IPS-20b (cell line): ENCODE data around the gene TAF1A.

Experiments
- H3K27ac ChIP-seq: one replicate; pipeline ENCODE4 v1.5.1; 2013; ENCODE audit warnings: low read length
- H3K27me3 ChIP-seq: 2 replicates; pipeline ENCODE4 v1.6.1; 2013; ENCODE audit warnings: mild to moderate bottlenecking, low read length, inconsistent platforms; ENCODE audit not compliant: insufficient read depth
- H3K36me3 ChIP-seq: 2 replicates; pipeline ENCODE4 v1.6.1; 2013; ENCODE audit warnings: low read depth, mild to moderate bottlenecking, inconsistent platforms, low read length, moderate library complexity; ENCODE audit not compliant: insufficient read depth
- H3K4me1 ChIP-seq: 2 replicates; pipeline ENCODE4 v1.6.1; 2013; ENCODE audit warnings: mild to moderate bottlenecking, control low read depth, inconsistent platforms, low read length, moderate library complexity; ENCODE audit not compliant: insufficient read depth
- H3K4me3 ChIP-seq: 2 replicates; pipeline ENCODE4 v1.5.1; 2013; ENCODE audit warnings: mild to moderate bottlenecking, low read length, inconsistent platforms
- H3K9ac ChIP-seq: 2 replicates; pipeline ENCODE4 v1.6.1; 2013; ENCODE audit warnings: low read depth, mild to moderate bottlenecking, inconsistent platforms, low read length, moderate library complexity
- H3K9me3 ChIP-seq: 2 replicates; pipeline ENCODE4 v1.6.1; 2013; ENCODE audit warnings: mild to moderate bottlenecking, low read depth, low read length, inconsistent platforms; ENCODE audit not compliant: insufficient read depth

Gene TAF1A

GRCh38 chr1:222554177-222554576 lies 35.6 kb downstream of the TAF1A start:
- Histone ChIP-seq H3K9me3 (no peaks in the 10 kb centered on the region), H3K4me3 (no peak overlapping the region), H3K36me3 (peaks cover 34% of the 10 kb centered on the region), H3K27me3 (no peaks in the 10 kb centered on the region), H3K9ac (no peak overlapping the region), H3K4me1 (no peaks in the 10 kb centered on the region), H3K27ac (no peak overlapping the region)

DNA sequence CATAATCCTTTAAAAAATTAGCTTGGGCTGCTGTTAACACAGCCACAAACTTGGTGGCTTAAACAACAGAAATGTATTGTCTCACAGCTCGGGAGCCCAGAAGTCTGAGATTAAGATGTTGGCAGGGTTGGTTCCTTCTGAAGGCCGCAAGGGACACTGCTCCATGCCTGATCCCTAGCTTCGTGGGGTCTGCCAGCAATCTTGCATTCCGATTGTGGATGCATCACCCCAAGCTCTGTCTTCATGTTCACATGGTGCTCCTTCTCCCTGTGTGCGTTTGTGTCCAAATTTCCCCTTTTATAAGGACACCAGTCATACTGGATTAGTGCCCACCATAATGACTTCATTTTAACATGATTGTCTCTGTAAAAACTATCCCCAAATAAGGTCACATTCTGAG lies 36.9 kb downstream of the TAF1A start:
- Histone ChIP-seq H3K4me1 (no peaks in the 10 kb centered on the region), H3K27me3 (no peaks in the 10 kb centered on the region), H3K4me3 (no peak overlapping the region), H3K9ac (no peak overlapping the region), H3K27ac (no peak overlapping the region), H3K9me3 (no peaks in the 10 kb centered on the region), H3K36me3 (peaks cover 23% of the 10 kb centered on the region)

DNA sequence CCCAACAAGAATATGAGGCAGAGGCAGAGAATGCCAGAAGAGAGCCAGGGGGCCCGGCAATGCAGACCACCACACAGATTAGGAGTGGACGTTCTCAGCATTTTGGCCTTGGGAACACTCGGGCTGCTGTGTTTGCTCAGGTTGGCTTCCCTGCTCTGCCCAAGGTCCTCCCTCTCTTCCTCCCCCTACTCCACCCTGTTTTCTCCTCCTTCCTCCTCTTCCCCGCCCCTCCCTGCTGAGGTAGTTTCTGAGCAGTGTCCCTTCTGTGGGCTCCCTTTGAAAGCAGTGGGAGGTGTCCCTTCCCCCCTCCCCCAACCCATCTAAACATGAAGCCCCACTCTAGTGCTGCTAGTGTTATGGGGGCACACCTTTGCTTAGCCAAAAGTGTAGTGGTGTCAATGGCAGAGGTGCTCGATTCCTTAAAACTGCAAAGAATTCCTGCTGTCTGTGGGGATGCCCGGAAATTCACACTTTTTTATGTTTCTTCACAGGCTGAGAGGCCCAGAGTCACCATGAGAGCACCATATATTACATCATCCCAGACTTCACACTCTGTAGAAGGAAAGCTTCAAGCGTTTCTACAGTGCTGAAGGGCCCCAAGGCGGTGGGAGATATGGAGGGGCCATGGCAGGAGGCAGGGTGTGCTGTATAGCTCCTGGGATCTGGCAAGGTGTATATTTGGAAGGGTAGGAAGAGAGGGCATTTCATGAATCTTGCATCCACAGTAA lies 41.6 kb downstream of the TAF1A start, which contains the start of gene HHIPL2:
Gene HHIPL2, minus strand, starts transcription at position 161 of the 728 bp plus-strand sequence. Its CDS starts 60 bp downstream, at position 101.
- no peaks in the 10 kb centered on the region for H3K36me3 ChIP-seq
- H3K27ac ChIP-seq, result no peak within 1 kb of the TSS
- no peak within 1 kb of the TSS for H3K4me3 ChIP-seq
- H3K4me1 ChIP-seq, result peaks cover 5% of the 10 kb centered on the region; the same call in 1 of the 2 replicates
- H3K9ac ChIP-seq, result no peak within 1 kb of the TSS
- H3K9me3 ChIP-seq, result no peaks in the 10 kb centered on the region
- no peaks in the 10 kb centered on the region for H3K27me3 ChIP-seq

DNA sequence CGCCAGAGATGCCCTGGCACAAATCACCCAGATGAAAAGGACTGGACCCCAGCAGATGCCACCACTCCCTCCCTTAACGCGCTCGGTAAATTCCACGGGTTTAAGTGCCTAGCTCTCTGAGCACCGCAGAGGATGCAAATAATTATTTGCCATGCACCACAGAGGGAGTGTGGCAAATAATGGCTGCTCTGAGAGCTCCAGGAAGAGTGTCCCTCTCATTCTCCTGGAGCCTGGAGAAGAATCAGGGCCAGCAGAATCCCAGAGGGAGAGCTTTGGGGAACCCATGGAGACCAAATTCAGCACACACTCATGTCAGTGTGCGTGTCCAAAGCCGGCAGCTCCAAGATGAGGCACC lies 42.5 kb downstream of the TAF1A start:
- Histone ChIP-seq H3K9ac (no peak overlapping the region), H3K27me3 (no peaks in the 10 kb centered on the region), H3K4me3 (no peak overlapping the region), H3K9me3 (no peaks in the 10 kb centered on the region), H3K27ac (no peak overlapping the region), H3K4me1 (peaks cover 5% of the 10 kb centered on the region; the same call in 1 of the 2 replicates), H3K36me3 (no peaks in the 10 kb centered on the region)

DNA sequence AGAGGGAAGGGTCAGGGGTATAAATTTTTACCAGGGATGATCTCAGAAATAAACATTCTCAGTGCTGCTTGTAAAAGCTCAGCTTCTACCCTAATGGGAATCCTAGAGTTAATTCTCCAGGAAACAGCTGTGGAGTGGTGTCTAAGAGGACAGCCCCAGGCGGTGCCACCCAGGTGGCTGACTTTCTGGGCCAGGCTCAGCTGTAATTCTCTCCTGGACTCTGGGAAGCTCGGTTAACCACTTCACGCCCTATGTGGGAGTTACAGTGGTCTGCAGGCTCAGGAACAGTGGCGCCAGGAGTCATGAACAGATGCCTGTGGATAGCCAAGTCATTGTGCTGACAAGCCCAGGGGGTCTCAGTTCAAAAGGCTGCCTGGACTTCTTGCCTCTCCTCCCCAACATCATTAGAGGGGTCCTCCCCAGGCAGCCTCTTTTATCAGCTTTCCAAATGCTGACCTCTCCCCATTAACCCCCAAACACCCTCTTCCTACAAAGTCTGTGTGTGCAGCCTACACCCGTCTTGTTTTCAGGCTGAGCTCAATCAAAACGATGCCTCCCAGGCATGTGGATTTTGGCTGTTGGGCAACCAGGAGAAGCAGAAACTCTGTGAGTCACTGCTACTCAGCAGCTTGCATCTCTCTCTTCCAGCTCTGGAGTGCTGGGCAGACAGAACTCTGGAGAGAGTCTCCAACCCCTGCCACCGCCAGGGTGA lies 43.0 kb downstream of the TAF1A start:
- Histone ChIP-seq H3K36me3 (no peaks in the 10 kb centered on the region), H3K9ac (no peak overlapping the region), H3K27me3 (no peaks in the 10 kb centered on the region), H3K4me1 (peaks cover 5% of the 10 kb centered on the region; the same call in 1 of the 2 replicates), H3K4me3 (no peak overlapping the region), H3K9me3 (no peaks in the 10 kb centered on the region), H3K27ac (no peak overlapping the region)

GRCh38 chr1:222546091-222546490 lies 43.6 kb downstream of the TAF1A start:
- no peaks in the 10 kb centered on the region for H3K9me3 ChIP-seq
- no peak overlapping the region for H3K9ac ChIP-seq
- no peak overlapping the region for H3K27ac ChIP-seq
- H3K4me3 ChIP-seq, result no peak overlapping the region
- peaks cover 5% of the 10 kb centered on the region; the same call in 1 of the 2 replicates for H3K4me1 ChIP-seq
- H3K36me3 ChIP-seq, result no peaks in the 10 kb centered on the region
- no peaks in the 10 kb centered on the region for H3K27me3 ChIP-seq

DNA sequence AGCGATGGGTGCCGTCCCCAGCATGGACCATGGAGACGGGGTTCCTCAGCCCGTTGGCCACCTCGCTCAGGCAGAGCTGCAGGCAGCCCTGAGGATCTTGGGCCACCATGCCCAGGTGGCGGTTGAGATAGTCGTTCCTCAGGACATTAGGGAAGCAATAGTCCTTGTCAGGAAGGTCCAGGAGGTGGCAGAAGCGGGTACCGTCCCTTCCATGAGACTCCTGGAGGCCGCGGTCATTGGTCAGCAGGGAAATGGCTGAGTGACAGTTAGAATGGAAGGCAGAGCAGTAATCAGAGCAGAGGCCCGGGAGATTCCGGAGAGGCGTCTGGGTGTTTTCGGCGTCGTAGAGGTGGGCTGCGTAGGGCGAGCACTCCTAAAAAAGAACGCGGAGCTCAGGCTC lies 45.9 kb downstream of the TAF1A start:
- H3K9ac ChIP-seq, result no peak overlapping the region
- H3K27ac ChIP-seq, result no peak overlapping the region
- peaks cover 5% of the 10 kb centered on the region; the same call in 1 of the 2 replicates for H3K4me1 ChIP-seq
- no peak overlapping the region for H3K4me3 ChIP-seq
- no peaks in the 10 kb centered on the region for H3K36me3 ChIP-seq
- no peaks in the 10 kb centered on the region for H3K9me3 ChIP-seq
- H3K27me3 ChIP-seq, result no peaks in the 10 kb centered on the region

DNA sequence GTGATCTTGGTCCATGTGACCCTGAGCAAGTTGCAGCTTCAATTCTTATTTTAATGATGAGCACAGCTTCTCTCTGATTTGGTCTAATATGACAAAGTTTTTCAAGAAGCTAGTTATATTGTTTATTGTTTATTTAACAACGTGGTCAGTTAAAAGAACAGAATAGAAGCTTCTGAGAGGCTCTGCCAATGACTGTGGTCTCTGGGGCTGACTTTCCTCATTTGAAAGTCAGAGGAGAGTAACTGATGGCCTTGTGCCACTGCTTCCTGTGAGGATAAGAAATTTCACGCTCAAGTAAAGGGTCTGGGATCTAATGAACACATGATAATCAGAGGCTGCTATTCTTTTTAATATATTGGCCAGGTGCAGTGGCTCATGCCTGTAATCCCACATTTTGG lies 49.1 kb downstream of the TAF1A start:
- Histone ChIP-seq H3K27ac (no peak overlapping the region), H3K4me3 (no peak overlapping the region), H3K9me3 (no peaks in the 10 kb centered on the region), H3K9ac (no peak overlapping the region), H3K36me3 (no peaks in the 10 kb centered on the region), H3K27me3 (no peaks in the 10 kb centered on the region), H3K4me1 (no peaks in the 10 kb centered on the region)

- Histone ChIP-seq H3K36me3 (no peaks in the 10 kb centered on the region), H3K27ac (no peak overlapping the region)
These were observed 49.7 kb downstream of the TAF1A start for GRCh38 chr1:222539951-222540597.

GRCh38 chr1:222535455-222535854 lies 54.3 kb downstream of the TAF1A start:
- no peaks in the 10 kb centered on the region for H3K4me1 ChIP-seq
- H3K27ac ChIP-seq, result no peak overlapping the region
- H3K9ac ChIP-seq, result no peak overlapping the region
- no peaks in the 10 kb centered on the region for H3K27me3 ChIP-seq
- H3K36me3 ChIP-seq, result no peaks in the 10 kb centered on the region
- no peaks in the 10 kb centered on the region for H3K9me3 ChIP-seq
- H3K4me3 ChIP-seq, result no peak overlapping the region

More at GRCh38 chr1:222539951-222540597, 49.7 kb downstream of the TAF1A start:
- Histone ChIP-seq H3K9ac (no peak overlapping the region), H3K4me3 (no peak overlapping the region), H3K9me3 (no peaks in the 10 kb centered on the region), H3K27me3 (no peaks in the 10 kb centered on the region), H3K4me1 (no peaks in the 10 kb centered on the region)

DNA sequence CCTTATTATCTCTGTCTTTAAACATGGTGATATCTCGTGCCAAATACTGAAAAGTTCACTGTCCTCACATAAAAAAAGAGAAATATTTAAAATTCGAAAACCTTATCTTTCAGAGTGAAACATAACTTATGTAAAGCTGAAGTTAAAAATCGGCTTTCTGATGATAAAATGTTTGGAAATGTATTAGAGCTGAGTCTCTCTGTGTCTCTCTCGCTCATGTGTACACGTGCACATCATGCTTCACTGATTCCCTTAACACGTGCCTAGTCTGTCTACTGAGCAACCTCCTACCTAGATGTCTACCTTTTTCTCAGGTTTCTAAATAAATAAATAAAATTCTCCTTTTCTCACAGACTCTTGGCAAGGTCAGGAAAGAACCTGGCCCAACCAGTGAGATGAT lies 58.9 kb downstream of the TAF1A start:
- no peak overlapping the region for H3K9ac ChIP-seq
- no peak overlapping the region for H3K27ac ChIP-seq
- H3K4me1 ChIP-seq, result no peaks in the 10 kb centered on the region
- H3K36me3 ChIP-seq, result no peaks in the 10 kb centered on the region
- H3K4me3 ChIP-seq, result no peak overlapping the region
- no peaks in the 10 kb centered on the region for H3K9me3 ChIP-seq
- H3K27me3 ChIP-seq, result no peaks in the 10 kb centered on the region; the same call in 1 of the 2 replicates
